GM12865 (cell line): Measurements from ENCODE around the gene ACER3.

Experiments
- DNase-seq: peaks from one replicate; pipeline ENCODE4 v3.0.0; 2010; ENCODE audit warnings: low read depth
- H3K4me3 ChIP-seq: 2 replicates; pipeline ENCODE4 v1.5.1; 2011; ENCODE audit warnings: mild to moderate bottlenecking, low read depth, low read length, control low read depth
- TF ChIP-seq, protein P1 (sequence below): IDR thresholded peaks from 2 replicates; pipeline ENCODE4 v1.5.1; 2011; ENCODE audit warnings: low read length, control low read depth, low read depth, inconsistent platforms; ENCODE audit not compliant: insufficient read depth; ENCODE audit errors: missing control alignments

ACER3 gene

DNA sequence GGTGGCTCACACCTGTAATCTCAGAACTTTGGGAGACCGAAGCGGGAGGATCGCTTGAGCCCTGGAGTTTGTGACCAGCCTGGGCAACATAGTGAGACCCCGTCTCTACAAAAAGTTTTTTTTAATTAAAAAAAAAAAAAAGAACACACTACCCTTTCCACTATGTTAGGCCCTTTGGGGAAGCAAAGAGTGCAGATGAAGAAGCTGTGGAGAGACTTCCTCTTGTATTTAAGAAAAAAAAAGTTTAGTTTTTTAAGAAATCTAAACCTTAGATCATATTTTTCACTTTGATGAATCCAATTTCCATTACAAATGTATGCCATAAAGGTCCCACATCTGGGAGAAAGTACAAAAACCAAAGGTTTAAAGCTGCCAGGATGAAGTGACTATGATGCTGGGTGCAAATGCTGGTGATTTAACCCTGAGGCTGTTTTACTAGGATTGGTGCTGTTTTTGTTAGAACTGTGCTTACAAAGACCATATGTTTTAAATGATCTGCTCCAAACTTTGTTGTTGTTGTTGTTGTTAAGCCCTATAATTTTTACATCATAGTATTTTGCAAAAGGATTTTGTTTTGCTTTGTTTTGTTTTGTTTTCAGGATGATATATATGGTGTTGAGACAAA lies 28.9 kb upstream of the ACER3 start:
- no peak overlapping the region for H3K4me3 ChIP-seq
- no peak for DNase-seq
- TF ChIP-seq, protein P1, sequence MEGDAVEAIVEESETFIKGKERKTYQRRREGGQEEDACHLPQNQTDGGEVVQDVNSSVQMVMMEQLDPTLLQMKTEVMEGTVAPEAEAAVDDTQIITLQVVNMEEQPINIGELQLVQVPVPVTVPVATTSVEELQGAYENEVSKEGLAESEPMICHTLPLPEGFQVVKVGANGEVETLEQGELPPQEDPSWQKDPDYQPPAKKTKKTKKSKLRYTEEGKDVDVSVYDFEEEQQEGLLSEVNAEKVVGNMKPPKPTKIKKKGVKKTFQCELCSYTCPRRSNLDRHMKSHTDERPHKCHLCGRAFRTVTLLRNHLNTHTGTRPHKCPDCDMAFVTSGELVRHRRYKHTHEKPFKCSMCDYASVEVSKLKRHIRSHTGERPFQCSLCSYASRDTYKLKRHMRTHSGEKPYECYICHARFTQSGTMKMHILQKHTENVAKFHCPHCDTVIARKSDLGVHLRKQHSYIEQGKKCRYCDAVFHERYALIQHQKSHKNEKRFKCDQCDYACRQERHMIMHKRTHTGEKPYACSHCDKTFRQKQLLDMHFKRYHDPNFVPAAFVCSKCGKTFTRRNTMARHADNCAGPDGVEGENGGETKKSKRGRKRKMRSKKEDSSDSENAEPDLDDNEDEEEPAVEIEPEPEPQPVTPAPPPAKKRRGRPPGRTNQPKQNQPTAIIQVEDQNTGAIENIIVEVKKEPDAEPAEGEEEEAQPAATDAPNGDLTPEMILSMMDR, result no peak

DNA sequence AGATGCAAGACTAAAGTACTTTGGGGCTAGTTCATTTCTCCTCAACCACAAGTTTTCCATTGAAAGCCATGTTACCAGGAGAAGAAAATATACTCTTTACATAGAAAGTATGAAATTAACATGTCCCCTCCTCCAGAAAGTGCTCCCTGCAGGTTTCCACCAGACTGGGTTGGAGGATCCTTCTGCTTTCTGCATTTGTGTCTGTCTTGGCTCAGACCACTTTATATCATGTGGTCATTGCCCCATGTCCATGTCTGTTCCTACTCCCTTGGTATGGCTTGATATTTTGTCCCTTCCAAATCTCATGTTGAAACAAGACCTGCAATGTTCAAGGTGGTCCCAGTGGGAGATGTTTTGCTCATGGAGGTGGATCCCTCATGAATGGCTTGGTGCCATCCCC lies 28.4 kb upstream of the ACER3 start:
- TF ChIP-seq, protein P1, result no peak
- no peak overlapping the region for H3K4me3 ChIP-seq
- DNase-seq, result no peak

DNA sequence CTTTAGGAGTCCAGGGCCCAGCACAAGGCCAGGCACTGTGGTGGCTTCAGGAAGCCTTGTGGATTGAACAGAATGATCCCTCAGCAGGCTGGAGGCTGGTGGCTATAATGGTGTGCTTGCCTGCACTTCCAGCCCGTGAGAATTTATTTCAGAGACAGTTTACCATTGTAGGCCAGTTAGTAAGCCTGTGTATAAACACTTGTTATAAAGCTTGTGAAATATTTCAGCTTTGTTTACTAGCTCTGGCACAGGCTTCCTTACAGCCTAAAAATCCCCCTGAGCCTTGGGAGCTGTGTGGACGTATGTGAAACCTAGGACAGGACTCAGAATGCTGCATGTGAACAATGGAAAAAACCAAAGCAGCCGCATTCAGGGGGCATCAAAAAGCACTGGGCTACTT lies 26.6 kb upstream of the ACER3 start:
- TF ChIP-seq, protein P1, result no peak
- no peak for DNase-seq
- H3K4me3 ChIP-seq, result no peak overlapping the region

DNA sequence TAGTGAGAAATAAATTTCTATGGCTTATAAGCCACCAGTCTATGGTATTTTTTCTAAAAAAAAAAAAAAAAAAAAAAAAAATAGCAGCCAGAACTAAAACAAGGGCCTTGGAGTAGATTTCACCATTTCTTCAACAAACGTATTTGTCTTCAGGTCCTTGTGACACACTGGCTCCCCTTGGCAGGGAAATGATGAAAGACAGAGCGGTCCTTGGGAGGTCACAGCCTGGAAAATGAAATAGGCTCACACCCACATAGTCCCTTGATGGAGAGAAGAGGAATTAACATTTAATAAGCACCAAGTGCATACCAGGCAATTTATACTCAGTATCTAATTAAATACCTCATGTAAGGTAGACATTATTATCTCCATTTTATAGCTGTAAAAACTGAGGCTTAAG lies 25.7 kb upstream of the ACER3 start:
- no peak for DNase-seq
- no peak overlapping the region for H3K4me3 ChIP-seq
- TF ChIP-seq, protein P1, result no peak

DNA sequence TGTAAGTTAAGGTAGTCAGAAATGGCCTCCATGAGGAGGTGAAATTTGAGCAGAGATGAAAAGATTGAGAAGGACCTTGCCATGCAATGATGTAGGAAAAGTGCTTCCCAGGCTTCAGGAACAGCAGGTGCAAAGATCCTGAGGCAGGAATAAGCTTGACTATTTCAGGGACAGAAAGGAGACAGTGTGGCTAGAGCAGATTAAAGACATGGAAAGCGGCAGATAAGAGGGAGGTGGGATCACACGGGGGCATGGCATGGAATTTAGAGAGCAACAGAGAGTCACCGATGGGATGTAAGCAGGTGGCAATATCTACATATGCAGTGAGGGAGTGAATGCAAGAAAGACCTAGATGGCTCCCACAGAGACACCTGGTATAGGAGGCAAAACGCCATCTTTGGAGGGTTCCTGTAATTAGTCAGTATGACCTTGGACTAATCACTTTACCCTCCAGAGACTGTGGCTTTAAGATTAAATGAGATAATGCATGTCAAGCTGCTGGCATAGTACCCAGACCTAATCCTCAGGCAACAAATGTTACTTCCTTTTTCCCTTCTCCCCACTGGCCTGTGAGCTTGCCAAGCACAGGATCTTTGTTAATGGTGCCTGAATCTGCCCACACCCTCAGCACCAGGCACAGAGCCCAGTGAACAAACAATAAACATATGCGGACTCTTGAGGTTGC lies 24.6 kb upstream of the ACER3 start:
- TF ChIP-seq, protein P1, result no peak
- no peak for DNase-seq
- no peak overlapping the region for H3K4me3 ChIP-seq

DNA sequence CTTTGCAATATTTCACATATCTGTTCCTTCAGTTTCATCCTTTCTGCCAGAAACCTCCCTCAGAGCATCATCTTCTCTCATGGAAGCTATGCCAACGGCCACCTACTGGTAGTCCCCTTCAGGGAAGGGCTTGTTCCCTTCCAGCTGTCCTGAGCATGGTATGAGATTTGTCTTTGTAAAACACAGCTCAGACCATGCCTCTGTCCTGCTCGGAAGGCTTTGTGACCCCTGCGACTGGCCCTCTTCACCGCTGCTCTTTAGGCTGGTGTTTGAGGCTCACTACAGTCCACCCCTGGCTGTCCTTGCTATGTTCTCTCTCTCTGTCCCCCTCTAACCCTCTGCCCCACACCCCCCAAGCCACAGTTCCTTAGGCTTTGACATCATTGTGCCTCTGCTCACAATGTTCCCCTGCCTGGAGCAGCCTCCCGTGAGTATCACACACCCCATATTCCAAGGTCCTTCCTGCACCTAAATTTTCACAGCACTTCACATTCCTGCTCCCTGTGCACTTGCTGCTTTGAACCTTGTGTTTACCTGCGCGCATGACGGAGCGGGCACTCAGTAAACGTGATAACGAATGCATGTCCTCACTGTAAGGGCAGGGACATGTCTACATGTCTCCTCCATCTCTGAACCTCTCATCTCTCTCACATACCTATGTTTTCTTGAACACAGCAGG lies 24.0 kb upstream of the ACER3 start:
- H3K4me3 ChIP-seq, result no peak overlapping the region
- DNase-seq, result no peak
- TF ChIP-seq, protein P1, result no peak
